Measurements from ENCODE around the gene ZNF335. TPM values are rescaled to one million over a fixed set of nuclear protein-coding genes. Genes with fewer than 3 reads are reported as not detected.

ZNF335 gene
- total RNA-seq, 1 donor from 2014 or later, result 49.6 TPM

DNA sequence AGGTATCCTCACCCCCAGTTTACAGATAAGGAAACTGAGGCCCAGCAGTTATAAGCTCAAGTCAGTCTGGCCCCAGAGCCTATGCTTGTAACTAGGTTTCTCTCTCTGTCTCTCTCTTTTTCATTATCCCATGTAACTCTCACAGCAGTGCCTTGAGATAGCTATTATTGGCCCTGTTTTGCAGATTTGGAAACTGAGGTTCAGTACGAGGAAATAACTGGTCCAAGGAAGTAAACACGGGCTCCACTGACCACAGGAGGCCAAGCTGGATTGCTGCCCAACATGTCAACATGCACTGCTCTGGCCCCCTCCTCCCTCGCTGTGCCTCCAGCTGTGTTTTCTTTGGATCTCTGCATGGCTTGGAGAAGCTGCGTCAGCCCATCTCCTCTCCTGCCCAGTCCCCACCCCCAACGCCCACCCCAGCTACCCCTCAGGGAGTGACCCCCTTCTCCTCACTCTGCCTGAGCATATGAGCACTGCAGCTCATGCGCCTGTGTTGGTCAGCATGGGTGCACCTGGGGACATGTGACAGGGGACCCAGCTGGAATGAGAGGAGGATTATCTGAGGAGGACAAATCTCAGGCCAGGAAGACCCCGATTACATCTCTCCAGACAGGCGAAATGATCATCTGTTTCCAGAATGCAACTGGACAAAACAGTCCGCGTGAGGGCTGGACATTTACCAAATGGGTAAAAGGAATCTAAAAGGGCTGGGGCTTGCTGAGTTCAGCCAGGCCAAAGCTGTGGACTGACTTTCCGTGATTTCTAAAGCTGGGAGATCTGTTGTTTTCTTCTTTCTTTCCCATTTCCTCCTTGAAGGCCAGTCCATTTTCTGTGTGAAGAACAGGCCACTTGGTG, 52.2 kb downstream of the ZNF335 start:
- no peaks in the 10 kb centered on the region for H3K9me3 Mint-ChIP-seq
- intact Hi-C loops (cut with micrococcal nuclease), result no loop called here
- H3K27me3 Mint-ChIP-seq, result peaks cover 29% of the 10 kb centered on the region
- no peak overlapping the region for H3K27ac Mint-ChIP-seq
- POLR2A ChIA-PET, result no interaction called here
- TF ChIP-seq, protein P1, sequence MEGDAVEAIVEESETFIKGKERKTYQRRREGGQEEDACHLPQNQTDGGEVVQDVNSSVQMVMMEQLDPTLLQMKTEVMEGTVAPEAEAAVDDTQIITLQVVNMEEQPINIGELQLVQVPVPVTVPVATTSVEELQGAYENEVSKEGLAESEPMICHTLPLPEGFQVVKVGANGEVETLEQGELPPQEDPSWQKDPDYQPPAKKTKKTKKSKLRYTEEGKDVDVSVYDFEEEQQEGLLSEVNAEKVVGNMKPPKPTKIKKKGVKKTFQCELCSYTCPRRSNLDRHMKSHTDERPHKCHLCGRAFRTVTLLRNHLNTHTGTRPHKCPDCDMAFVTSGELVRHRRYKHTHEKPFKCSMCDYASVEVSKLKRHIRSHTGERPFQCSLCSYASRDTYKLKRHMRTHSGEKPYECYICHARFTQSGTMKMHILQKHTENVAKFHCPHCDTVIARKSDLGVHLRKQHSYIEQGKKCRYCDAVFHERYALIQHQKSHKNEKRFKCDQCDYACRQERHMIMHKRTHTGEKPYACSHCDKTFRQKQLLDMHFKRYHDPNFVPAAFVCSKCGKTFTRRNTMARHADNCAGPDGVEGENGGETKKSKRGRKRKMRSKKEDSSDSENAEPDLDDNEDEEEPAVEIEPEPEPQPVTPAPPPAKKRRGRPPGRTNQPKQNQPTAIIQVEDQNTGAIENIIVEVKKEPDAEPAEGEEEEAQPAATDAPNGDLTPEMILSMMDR (IDR thresholded peaks at IDR 0.05), result no peak
- H3K4me3 Mint-ChIP-seq, result no peak overlapping the region
- CTCF ChIA-PET, result no interaction called here
- ATAC-seq (ENCODE audit: low read depth) (no peak), DNase-seq (no peak)
- H3K4me1 Mint-ChIP-seq, result no peaks in the 10 kb centered on the region
- H3K36me3 Mint-ChIP-seq (ENCODE audit: low read depth), result no peaks in the 10 kb centered on the region

DNA sequence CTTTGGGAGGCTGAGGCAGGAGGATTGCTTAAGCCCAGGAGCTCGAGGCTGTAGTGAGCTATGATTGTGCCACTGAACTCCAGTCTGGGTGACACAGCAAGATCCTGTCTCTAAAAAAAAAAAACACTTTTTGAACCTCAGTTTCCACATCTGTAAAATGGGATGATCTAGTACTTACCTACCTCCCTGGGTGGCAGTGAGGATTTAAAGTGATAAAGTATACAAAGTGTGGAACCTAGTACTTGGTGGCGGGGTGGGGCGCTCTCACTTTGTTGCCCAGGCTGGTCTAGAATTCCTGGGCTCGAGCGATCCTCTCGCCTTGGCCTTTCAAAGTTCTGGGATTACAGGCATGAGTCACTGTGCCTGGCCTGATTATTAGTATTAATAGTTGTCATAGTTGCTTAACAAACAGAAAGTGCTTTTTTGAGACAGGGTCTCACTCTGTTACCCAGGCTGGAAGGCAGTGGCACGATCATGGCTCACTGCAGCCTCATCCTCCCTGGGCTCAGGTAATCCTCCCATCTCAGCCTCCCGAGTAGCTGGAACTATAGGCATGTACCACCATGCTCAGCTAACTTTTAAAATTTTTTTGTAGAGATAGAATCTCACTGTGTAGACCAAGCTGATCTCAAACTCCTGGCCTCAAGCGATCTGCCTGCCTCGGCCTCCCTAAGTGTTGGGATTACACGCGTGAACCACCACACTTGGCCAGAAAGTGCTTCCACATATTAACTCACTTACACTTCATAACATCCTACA, 53.0 kb downstream of the ZNF335 start:
- Mint-ChIP-seq H3K36me3 (ENCODE audit: low read depth) (no peaks in the 10 kb centered on the region), H3K4me3 (no peak overlapping the region), H3K27me3 (peaks cover 33% of the 10 kb centered on the region), H3K27ac (no peak overlapping the region), H3K9me3 (no peaks in the 10 kb centered on the region), H3K4me1 (peaks cover 5% of the 10 kb centered on the region)
- TF ChIP-seq, protein P1 (IDR thresholded peaks at IDR 0.05), result no peak
- intact Hi-C loops (cut with micrococcal nuclease), result no loop called here
- CTCF ChIA-PET, result no interaction called here
- POLR2A ChIA-PET, result no interaction called here
- DNase-seq, result no peak
- no peak for ATAC-seq (ENCODE audit: low read depth)

DNA sequence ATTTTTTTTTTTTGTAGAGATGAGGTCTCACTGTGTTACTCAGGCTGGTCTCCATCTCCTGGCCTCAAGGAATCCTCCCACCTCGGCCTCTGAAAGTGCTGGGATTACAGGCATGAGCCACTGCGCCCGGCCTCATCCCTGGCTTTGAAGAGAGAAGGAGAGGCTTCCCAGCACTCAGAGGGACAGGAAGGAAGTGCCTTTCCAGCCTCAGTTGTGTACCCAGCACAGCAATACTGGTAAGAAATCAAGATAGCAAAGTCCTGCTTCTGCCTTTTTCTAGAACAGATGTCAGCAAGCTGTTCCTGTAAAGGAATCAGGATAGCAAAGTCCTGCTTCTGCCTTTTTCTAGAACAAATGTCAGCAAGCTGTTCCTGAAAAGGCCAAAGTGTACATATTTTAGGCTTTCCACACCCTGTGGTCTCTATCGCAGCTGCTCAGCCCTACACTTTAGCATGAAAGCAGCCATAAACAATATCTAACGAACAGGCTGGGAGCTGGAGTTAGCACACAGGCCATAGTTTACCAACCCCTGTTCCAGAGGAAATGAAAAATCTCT, 53.7 kb downstream of the ZNF335 start:
- TF ChIP-seq, protein P1 (IDR thresholded peaks at IDR 0.05), result no peak
- DNase-seq (no peak), ATAC-seq (ENCODE audit: low read depth) (no peak)
- CTCF ChIA-PET, result interaction anchor here (0.7 kb wide), 1 partner anchor 20 kb away, joined by 3 read pairs; no protein-coding TSS in a partner anchor
- peaks cover 5% of the 10 kb centered on the region for H3K4me1 Mint-ChIP-seq
- intact Hi-C loops (cut with micrococcal nuclease), result no loop called here
- H3K9me3 Mint-ChIP-seq, result no peaks in the 10 kb centered on the region
- POLR2A ChIA-PET, result interaction anchor here (1.2 kb wide), 1 partner anchor 12 kb away, joined by 3 read pairs; no protein-coding TSS in a partner anchor
- H3K27ac Mint-ChIP-seq, result no peak overlapping the region
- H3K36me3 Mint-ChIP-seq (ENCODE audit: low read depth), result no peaks in the 10 kb centered on the region
- peaks cover 33% of the 10 kb centered on the region for H3K27me3 Mint-ChIP-seq
- H3K4me3 Mint-ChIP-seq, result no peak overlapping the region

DNA sequence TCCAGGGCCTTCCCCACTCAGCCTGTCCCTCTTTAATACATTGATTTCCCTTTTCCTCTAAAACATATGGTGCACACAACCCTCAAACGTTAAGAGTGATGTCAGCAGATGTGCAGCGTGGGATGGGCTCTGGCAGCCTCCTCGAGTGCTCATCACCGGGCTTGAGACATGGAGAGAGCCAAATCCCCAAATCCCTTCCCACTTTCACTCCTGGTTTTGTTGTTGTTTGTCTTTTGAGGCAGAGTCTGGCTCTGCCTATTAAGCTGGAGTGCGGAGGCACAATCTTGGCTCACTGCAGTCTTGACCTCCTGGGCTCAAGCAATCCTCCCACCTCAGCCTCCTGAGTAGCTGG, 54.2 kb downstream of the ZNF335 start:
- CTCF ChIA-PET, result interaction anchor here (0.7 kb wide), 1 partner anchor 21 kb away, joined by 3 read pairs; no protein-coding TSS in a partner anchor
- Mint-ChIP-seq H3K36me3 (ENCODE audit: low read depth) (no peaks in the 10 kb centered on the region), H3K9me3 (no peaks in the 10 kb centered on the region), H3K4me1 (peaks cover 7% of the 10 kb centered on the region), H3K4me3 (no peak overlapping the region), H3K27ac (no peak overlapping the region), H3K27me3 (peaks cover 35% of the 10 kb centered on the region)
- no peak for ATAC-seq (ENCODE audit: low read depth)
- intact Hi-C loops (cut with micrococcal nuclease), result no loop called here
- no peak for DNase-seq
- POLR2A ChIA-PET, result interaction anchor here (1.2 to 1.4 kb wide), 2 partner anchors 13 to 16 kb away, joined by 3 read pairs; no protein-coding TSS in a partner anchor
- TF ChIP-seq, protein P1 (IDR thresholded peaks at IDR 0.05), result no peak

DNA sequence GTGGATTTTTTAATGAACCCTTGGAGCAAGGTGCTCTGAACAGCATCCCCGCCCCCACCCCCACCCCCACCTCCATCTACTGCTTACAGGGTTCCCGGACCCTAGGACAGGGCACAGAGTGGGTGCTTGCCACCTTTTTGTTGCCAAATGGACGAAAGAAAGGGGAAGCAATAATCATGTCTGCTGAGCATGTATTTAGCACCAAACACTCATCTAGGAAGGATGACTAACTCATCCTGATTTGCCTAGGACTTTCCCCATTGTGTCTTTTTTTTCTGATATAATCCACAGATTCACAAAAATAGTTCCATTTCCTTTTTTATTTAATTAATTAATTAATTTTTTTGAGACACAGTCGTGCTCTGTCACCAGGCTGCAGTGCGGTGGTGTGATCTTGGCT, 58.9 kb downstream of the ZNF335 start:
- ChIA-PET POLR2A (no interaction called here), CTCF (no interaction called here)
- TF ChIP-seq, protein P1 (IDR thresholded peaks at IDR 0.05), result no peak
- ATAC-seq (ENCODE audit: low read depth) (no peak), DNase-seq (no peak)
- intact Hi-C loops (cut with micrococcal nuclease), result no loop called here
- peaks cover 31% of the 10 kb centered on the region for H3K4me1 Mint-ChIP-seq
- peak overlapping the region; percentile 74 for H3K4me3 Mint-ChIP-seq
- H3K27me3 Mint-ChIP-seq, result peaks cover 15% of the 10 kb centered on the region
- no peaks in the 10 kb centered on the region for H3K9me3 Mint-ChIP-seq
- no peaks in the 10 kb centered on the region for H3K36me3 Mint-ChIP-seq (ENCODE audit: low read depth)
- peak overlapping the region; percentile 76 for H3K27ac Mint-ChIP-seq

Data from activated B cell treated with CpG ODN at 0.5 μM for 24 hours (primary cell).